Measurements from ENCODE around the gene EMSY. TPM values are rescaled to one million over a fixed set of nuclear protein-coding genes. Genes with fewer than 3 reads are reported as not detected.

The EMSY gene
- total and polyA plus RNA-seq, 5 donors from 2014 or later: 18.2 to 43.4 (median 19.8) TPM

DNA sequence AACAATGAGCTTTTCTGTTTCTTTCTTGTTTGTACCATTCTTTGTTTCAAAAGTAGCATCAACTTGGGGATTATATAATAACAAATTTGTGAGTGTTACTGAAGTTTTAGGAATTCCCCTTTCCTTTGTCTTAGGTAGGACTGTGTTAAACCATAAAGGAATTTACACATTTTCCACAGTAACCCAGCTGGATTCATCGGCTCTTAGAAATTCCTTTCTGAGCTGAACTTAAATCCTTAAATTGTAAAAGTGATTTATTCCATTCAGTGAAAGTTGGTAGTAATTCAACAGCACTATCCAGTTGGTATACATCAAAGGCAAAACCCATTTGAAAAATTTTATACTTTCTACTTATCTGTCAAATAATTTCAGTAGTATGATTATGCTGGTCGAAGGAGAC, 11.8 kb downstream of the EMSY start:
- no peak overlapping the region for H3K27ac ChIP-seq (ENCODE audit: insufficient read depth, low read length, poor library complexity, severe bottlenecking)
- DNase-seq (no peak), ATAC-seq (ENCODE audit: low read depth in 2 of 2) (no peak)
- H3K9me3 Mint-ChIP-seq: no peaks in the 10 kb centered on the region
- no peaks in the 10 kb centered on the region for H3K27me3 Mint-ChIP-seq
- peaks cover 62% of the 10 kb centered on the region for H3K36me3 ChIP-seq (ENCODE audit: control insufficient read depth, insufficient read depth, low read length)
- peaks cover 6 to 22% (median 9%) of the 10 kb centered on the region in 4 donors for H3K4me1 Mint-ChIP-seq
- H3K27me3 ChIP-seq (ENCODE audit: control insufficient read depth, insufficient read depth, low read length): no peaks in the 10 kb centered on the region
- H3K4me3 Mint-ChIP-seq: no peak overlapping the region
- peaks cover 34% of the 10 kb centered on the region for H3K36me3 Mint-ChIP-seq
- H3K4me3 ChIP-seq (ENCODE audit: low read depth, low read length): no peak overlapping the region
- H3K27ac Mint-ChIP-seq: no peak overlapping the region
- no peaks in the 10 kb centered on the region for H3K4me1 ChIP-seq (ENCODE audit: control insufficient read depth, insufficient read depth, low read length, poor library complexity, severe bottlenecking)
- no peaks in the 10 kb centered on the region for H3K9me3 ChIP-seq (ENCODE audit: control insufficient read depth in 2 of 2, low read length in 2 of 2)

DNA sequence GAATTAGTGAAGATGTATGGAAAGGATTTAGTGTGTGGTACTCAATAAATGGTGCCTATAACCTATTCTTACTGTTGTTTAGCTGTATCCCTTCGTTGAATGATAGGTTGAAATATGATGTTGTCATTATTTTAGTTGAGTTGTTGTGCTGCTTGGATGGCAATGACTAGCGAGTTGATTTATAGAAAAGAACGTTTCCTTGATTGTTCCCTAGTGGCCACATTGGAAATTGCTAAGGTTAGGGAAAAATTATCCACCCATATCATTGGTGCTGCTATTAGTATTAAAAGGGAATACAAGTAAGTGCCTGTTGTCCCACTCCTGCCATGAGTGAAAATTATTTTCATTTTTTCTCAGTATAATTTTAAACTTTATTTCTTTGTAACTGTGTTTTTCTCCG, 14.5 kb downstream of the EMSY start:
- H3K4me1 ChIP-seq (ENCODE audit: control insufficient read depth, insufficient read depth, low read length, poor library complexity, severe bottlenecking): no peaks in the 10 kb centered on the region
- no peak overlapping the region for H3K4me3 Mint-ChIP-seq
- H3K36me3 Mint-ChIP-seq: peaks cover 34% of the 10 kb centered on the region
- H3K4me3 ChIP-seq (ENCODE audit: low read depth, low read length): no peak overlapping the region
- H3K27ac Mint-ChIP-seq: no peak overlapping the region
- DNase-seq: no peak
- no peak overlapping the region for H3K27ac ChIP-seq (ENCODE audit: insufficient read depth, low read length, poor library complexity, severe bottlenecking)
- peaks cover 45% of the 10 kb centered on the region for H3K36me3 ChIP-seq (ENCODE audit: control insufficient read depth, insufficient read depth, low read length)
- no peaks in the 10 kb centered on the region for H3K9me3 Mint-ChIP-seq
- peaks cover 6 to 19% (median 16%) of the 10 kb centered on the region in 4 donors for H3K4me1 Mint-ChIP-seq
- no peaks in the 10 kb centered on the region for H3K27me3 Mint-ChIP-seq
- no peaks in the 10 kb centered on the region for H3K27me3 ChIP-seq (ENCODE audit: control insufficient read depth, insufficient read depth, low read length)
- no peak for ATAC-seq (ENCODE audit: low read depth in 2 of 2)
- no peaks in the 10 kb centered on the region for H3K9me3 ChIP-seq (ENCODE audit: control insufficient read depth in 2 of 2, low read length in 2 of 2)

DNA sequence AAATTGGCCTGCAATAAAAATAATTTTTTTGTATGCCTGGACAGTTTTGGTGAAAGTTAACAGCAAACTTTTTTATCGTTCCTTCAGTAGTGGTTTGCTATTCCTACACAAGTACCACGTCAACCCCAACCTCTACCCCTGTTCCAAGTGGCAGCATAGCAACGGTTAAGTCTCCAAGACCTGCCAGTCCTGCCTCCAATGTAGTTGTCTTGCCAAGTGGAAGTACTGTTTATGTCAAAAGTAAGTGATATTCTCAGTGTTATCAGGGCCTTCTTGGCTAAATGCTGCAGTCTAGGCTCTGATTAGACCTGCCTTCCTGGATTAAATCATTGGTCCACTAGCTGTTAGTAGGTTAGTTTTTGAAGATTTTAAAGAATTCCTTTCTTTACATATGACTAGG, 15.0 kb downstream of the EMSY start:
- Histone ChIP-seq H3K27ac (ENCODE audit: insufficient read depth, low read length, poor library complexity, severe bottlenecking) (no peak overlapping the region), H3K27me3 (ENCODE audit: control insufficient read depth, insufficient read depth, low read length) (no peaks in the 10 kb centered on the region), H3K4me1 (ENCODE audit: control insufficient read depth, insufficient read depth, low read length, poor library complexity, severe bottlenecking) (no peaks in the 10 kb centered on the region), H3K36me3 (ENCODE audit: control insufficient read depth, insufficient read depth, low read length) (peaks cover 45% of the 10 kb centered on the region), H3K9me3 (ENCODE audit: control insufficient read depth in 2 of 2, low read length in 2 of 2) (no peaks in the 10 kb centered on the region), H3K4me3 (ENCODE audit: low read depth, low read length) (no peak overlapping the region)
- DNase-seq (no peak), ATAC-seq (ENCODE audit: low read depth in 2 of 2) (no peak)
- peaks cover 38% of the 10 kb centered on the region for H3K36me3 Mint-ChIP-seq
- peaks cover 11 to 22% (median 18%) of the 10 kb centered on the region in 4 donors for H3K4me1 Mint-ChIP-seq
- H3K27me3 Mint-ChIP-seq: no peaks in the 10 kb centered on the region
- no peaks in the 10 kb centered on the region for H3K9me3 Mint-ChIP-seq
- peak overlapping the region in 1 of 3 donors; percentile 48 for H3K27ac Mint-ChIP-seq
- no peak overlapping the region for H3K4me3 Mint-ChIP-seq

DNA sequence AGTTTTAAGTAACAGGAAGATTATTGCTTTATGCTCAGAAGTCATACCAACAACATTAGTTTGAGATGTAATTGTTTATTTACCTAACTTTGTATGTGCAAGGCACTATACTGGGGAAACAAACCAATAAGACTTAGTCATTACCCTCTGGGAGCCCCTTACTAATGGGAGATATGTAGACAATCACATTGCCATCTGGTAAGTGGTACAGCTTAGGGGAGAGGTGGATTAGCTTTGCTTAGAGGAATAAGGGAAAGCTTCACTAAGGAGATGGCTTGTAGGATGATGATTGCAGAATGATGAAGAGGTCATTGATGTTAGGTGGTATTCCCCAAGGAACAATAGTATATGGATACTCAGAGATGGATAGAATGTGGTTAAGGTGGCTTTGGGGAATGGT, 17.5 kb downstream of the EMSY start:
- DNase-seq: no peak
- Histone ChIP-seq H3K27ac (ENCODE audit: insufficient read depth, low read length, poor library complexity, severe bottlenecking) (no peak overlapping the region), H3K9me3 (ENCODE audit: control insufficient read depth in 2 of 2, low read length in 2 of 2) (no peaks in the 10 kb centered on the region), H3K4me3 (ENCODE audit: low read depth, low read length) (no peak overlapping the region), H3K36me3 (ENCODE audit: control insufficient read depth, insufficient read depth, low read length) (peaks cover 55% of the 10 kb centered on the region), H3K4me1 (ENCODE audit: control insufficient read depth, insufficient read depth, low read length, poor library complexity, severe bottlenecking) (no peaks in the 10 kb centered on the region), H3K27me3 (ENCODE audit: control insufficient read depth, insufficient read depth, low read length) (no peaks in the 10 kb centered on the region)
- H3K9me3 Mint-ChIP-seq: no peaks in the 10 kb centered on the region
- peaks cover 59% of the 10 kb centered on the region for H3K36me3 Mint-ChIP-seq
- H3K27me3 Mint-ChIP-seq: no peaks in the 10 kb centered on the region
- peaks cover 16 to 27% (median 25%) of the 10 kb centered on the region in 4 donors for H3K4me1 Mint-ChIP-seq
- no peak overlapping the region for H3K4me3 Mint-ChIP-seq
- H3K27ac Mint-ChIP-seq: peak overlapping the region in 1 of 3 donors; percentile 30
- no peak for ATAC-seq (ENCODE audit: low read depth in 2 of 2)

DNA sequence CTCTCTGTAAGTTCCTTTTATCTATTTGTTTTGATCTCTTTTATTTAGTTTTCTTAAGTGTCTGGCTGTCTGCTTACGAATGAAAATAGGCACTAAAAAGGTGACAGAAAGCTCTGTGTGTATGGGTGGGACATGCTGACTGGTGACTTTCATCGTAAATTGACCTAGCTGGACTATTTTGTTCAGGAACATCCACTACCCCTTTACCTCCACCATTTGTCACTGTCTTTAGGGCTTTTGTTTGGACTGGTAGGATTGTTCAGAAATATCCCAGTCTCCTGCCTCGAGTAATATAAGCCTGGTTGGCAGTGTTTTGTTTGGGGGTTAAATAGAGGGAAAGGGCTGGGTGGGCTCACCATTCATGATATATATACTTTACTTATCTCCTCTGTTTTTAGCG, 20.9 kb downstream of the EMSY start:
- H3K4me1 Mint-ChIP-seq: peaks cover 11 to 30% (median 23%) of the 10 kb centered on the region in 4 donors
- Histone ChIP-seq H3K27me3 (ENCODE audit: control insufficient read depth, insufficient read depth, low read length) (no peaks in the 10 kb centered on the region), H3K4me1 (ENCODE audit: control insufficient read depth, insufficient read depth, low read length, poor library complexity, severe bottlenecking) (no peaks in the 10 kb centered on the region), H3K36me3 (ENCODE audit: control insufficient read depth, insufficient read depth, low read length) (peaks cover 34% of the 10 kb centered on the region), H3K4me3 (ENCODE audit: low read depth, low read length) (no peak overlapping the region), H3K9me3 (ENCODE audit: control insufficient read depth in 2 of 2, low read length in 2 of 2) (no peaks in the 10 kb centered on the region), H3K27ac (ENCODE audit: insufficient read depth, low read length, poor library complexity, severe bottlenecking) (no peak overlapping the region)
- H3K27ac Mint-ChIP-seq: no peak overlapping the region
- H3K9me3 Mint-ChIP-seq: no peaks in the 10 kb centered on the region
- H3K27me3 Mint-ChIP-seq: no peaks in the 10 kb centered on the region
- peaks cover 48% of the 10 kb centered on the region for H3K36me3 Mint-ChIP-seq
- DNase-seq: no peak
- ATAC-seq (ENCODE audit: low read depth in 2 of 2): no peak
- H3K4me3 Mint-ChIP-seq: no peak overlapping the region

DNA sequence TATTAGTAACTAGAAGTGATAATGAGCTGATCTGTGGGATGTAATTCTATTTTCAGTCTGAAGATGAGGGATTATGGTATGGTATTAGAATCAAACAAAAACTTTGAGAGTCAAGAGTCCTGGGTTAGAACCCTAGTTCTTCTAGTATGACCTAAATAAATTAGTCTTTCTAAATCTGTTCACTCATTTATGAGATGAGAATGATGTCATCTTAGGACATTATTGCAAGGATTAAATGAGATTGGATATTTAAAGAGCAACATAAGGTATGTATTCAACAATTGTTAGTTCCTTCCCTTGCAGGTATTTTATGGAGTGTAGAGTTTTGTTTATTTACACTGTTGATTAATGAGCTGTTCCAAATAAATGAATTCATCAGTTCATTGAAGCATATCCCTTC, 21.8 kb downstream of the EMSY start:
- H3K4me1 Mint-ChIP-seq: peaks cover 6 to 35% (median 28%) of the 10 kb centered on the region in 4 donors
- Histone ChIP-seq H3K36me3 (ENCODE audit: control insufficient read depth, insufficient read depth, low read length) (peaks cover 34% of the 10 kb centered on the region), H3K27ac (ENCODE audit: insufficient read depth, low read length, poor library complexity, severe bottlenecking) (no peak overlapping the region), H3K4me3 (ENCODE audit: low read depth, low read length) (no peak overlapping the region), H3K9me3 (ENCODE audit: control insufficient read depth in 2 of 2, low read length in 2 of 2) (no peaks in the 10 kb centered on the region), H3K4me1 (ENCODE audit: control insufficient read depth, insufficient read depth, low read length, poor library complexity, severe bottlenecking) (no peaks in the 10 kb centered on the region), H3K27me3 (ENCODE audit: control insufficient read depth, insufficient read depth, low read length) (no peaks in the 10 kb centered on the region)
- no peak for DNase-seq
- H3K4me3 Mint-ChIP-seq: no peak overlapping the region
- H3K27ac Mint-ChIP-seq: no peak overlapping the region
- H3K27me3 Mint-ChIP-seq: no peaks in the 10 kb centered on the region
- ATAC-seq (ENCODE audit: low read depth in 2 of 2): no peak
- no peaks in the 10 kb centered on the region for H3K9me3 Mint-ChIP-seq
- peaks cover 55% of the 10 kb centered on the region for H3K36me3 Mint-ChIP-seq

DNA sequence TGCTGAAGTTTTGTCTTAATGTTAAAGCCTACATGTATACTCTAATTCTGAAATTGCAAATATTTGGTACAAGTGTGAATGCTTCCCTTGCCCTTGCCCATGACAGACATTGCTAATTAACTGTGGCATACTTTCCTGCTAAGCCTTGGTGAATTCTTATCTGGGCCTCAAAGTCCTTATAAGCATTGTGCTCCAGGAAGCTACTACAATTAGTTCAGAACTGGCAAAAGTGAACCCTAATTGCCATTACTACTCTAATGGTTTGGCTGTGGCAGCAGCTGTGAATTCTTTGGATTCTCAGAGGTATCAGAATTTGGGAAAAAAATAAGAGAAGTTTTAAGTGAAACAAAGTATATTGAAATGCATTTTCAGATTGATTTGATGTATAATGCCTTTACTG, 24.3 kb downstream of the EMSY start:
- peaks cover 0 to 40% (median 19%) of the 10 kb centered on the region in 4 donors for H3K4me1 Mint-ChIP-seq
- DNase-seq (no peak), ATAC-seq (ENCODE audit: low read depth in 2 of 2) (no peak)
- Histone ChIP-seq H3K27me3 (ENCODE audit: control insufficient read depth, insufficient read depth, low read length) (no peaks in the 10 kb centered on the region), H3K27ac (ENCODE audit: insufficient read depth, low read length, poor library complexity, severe bottlenecking) (no peak overlapping the region), H3K9me3 (ENCODE audit: control insufficient read depth in 2 of 2, low read length in 2 of 2) (no peaks in the 10 kb centered on the region), H3K36me3 (ENCODE audit: control insufficient read depth, insufficient read depth, low read length) (peaks cover 47% of the 10 kb centered on the region), H3K4me1 (ENCODE audit: control insufficient read depth, insufficient read depth, low read length, poor library complexity, severe bottlenecking) (no peaks in the 10 kb centered on the region), H3K4me3 (ENCODE audit: low read depth, low read length) (no peak overlapping the region)
- H3K9me3 Mint-ChIP-seq: no peaks in the 10 kb centered on the region
- H3K27me3 Mint-ChIP-seq: no peaks in the 10 kb centered on the region
- H3K27ac Mint-ChIP-seq: no peak overlapping the region
- H3K4me3 Mint-ChIP-seq: no peak overlapping the region
- H3K36me3 Mint-ChIP-seq: peaks cover 56% of the 10 kb centered on the region

DNA sequence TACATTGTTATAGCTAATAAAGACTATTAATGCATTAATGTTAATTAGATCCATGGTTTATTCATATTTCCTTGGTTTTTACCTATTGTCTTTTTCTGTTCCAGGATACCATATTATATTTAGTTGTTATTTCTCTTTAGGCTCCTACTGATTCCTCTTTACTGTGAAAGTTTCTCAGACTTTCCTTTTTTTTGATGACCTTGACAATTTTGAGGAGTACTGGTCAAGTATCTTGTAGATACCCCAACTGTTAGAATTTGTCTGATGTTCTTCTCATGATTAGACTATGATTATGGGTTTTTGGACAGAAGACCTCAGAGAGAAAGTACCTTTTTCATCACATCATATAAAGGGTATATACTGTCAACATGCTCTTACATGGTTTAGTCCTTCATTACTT, 26.6 kb downstream of the EMSY start:
- peaks cover 5 to 37% (median 17%) of the 10 kb centered on the region in 4 donors for H3K4me1 Mint-ChIP-seq
- no peaks in the 10 kb centered on the region for H3K27me3 ChIP-seq (ENCODE audit: control insufficient read depth, insufficient read depth, low read length)
- H3K4me3 Mint-ChIP-seq: no peak overlapping the region
- no peaks in the 10 kb centered on the region for H3K27me3 Mint-ChIP-seq
- H3K9me3 Mint-ChIP-seq: no peaks in the 10 kb centered on the region
- H3K9me3 ChIP-seq (ENCODE audit: control insufficient read depth in 2 of 2, low read length in 2 of 2): no peaks in the 10 kb centered on the region
- H3K4me3 ChIP-seq (ENCODE audit: low read depth, low read length): no peak overlapping the region
- H3K27ac ChIP-seq (ENCODE audit: insufficient read depth, low read length, poor library complexity, severe bottlenecking): no peak overlapping the region
- ATAC-seq (ENCODE audit: low read depth in 2 of 2) (no peak), DNase-seq (no peak)
- H3K27ac Mint-ChIP-seq: no peak overlapping the region
- H3K4me1 ChIP-seq (ENCODE audit: control insufficient read depth, insufficient read depth, low read length, poor library complexity, severe bottlenecking): no peaks in the 10 kb centered on the region
- H3K36me3 Mint-ChIP-seq: peaks cover 54% of the 10 kb centered on the region
- peaks cover 47% of the 10 kb centered on the region for H3K36me3 ChIP-seq (ENCODE audit: control insufficient read depth, insufficient read depth, low read length)
